HepG2 (cell line): Measurements from ENCODE around the gene KIAA2012. TPM values are rescaled to one million over a fixed set of nuclear protein-coding genes. Genes with fewer than 3 reads are reported as not detected.

ENCODE experiments used
- ATAC-seq: fragments of 200-7000 bp; cut with Tn5 transposase; 3 replicates; pipeline ENCODE4 v1.9.1; 2020; ENCODE audit warnings: mild to moderate bottlenecking, moderate library complexity
- BruUV-seq: library from RNA; stranded (reverse); fragments of 400-500 nt; replicated peaks from 2 replicates; lab custom pipeline; 2021; lab: Mats Ljungman, UMichigan
- CTCF ChIA-PET: fragments of 300-600 bp; formaldehyde crosslinking; extraction: SDS; loops from one replicate; lab custom pipeline; 2021; ENCODE audit warnings: low total read pairs, inconsistent platforms, low intra/inter-chr PET ratio; lab: Yijun Ruan, JAX
- POLR2A ChIA-PET: fragments of 350-600 bp; sonication (Branson Sonifier 250); formaldehyde crosslinking; loops from one replicate; lab custom pipeline; 2020; ENCODE audit warnings: antibody characterized with exemption, inconsistent platforms; lab: Yijun Ruan, JAX
- DNase-seq: peaks from one replicate; pipeline ENCODE4 v3.0.0-alpha.2; 2015; ENCODE audit warnings: low spot score
- FAIRE-seq: peaks from 3 replicates; lab custom pipeline; 2011; peaks lifted over from hg19 to GRCh38; lab: Jason Lieb, UNC
- H2AFZ ChIP-seq: one replicate; pipeline ENCODE4 v1.6.1; 2011; ENCODE audit warnings: low read length, inconsistent platforms
- H3K27ac ChIP-seq: fragments of 300-600 bp; 3 replicates; pipeline ENCODE4 v1.8.0; 2011; ENCODE audit warnings: mixed run types, mild to moderate bottlenecking, mixed read lengths, low read length, inconsistent platforms; ENCODE audit not compliant: insufficient read depth; ENCODE audit errors: extremely low read length
- H3K27me3 ChIP-seq, 2 experiments: fragments of 200-600 bp in 1 of 2; 2 replicates in 1 of 2; 3 replicates in 1 of 2; pipeline versions ENCODE4 v1.6.0 to v1.8.0; 2011; ENCODE audit warnings: low read length in 2 of 2, mild to moderate bottlenecking in 2 of 2, moderate library complexity in 2 of 2, inconsistent platforms in 1 of 2; ENCODE audit not compliant: insufficient read depth in 2 of 2, control insufficient read depth in 1 of 2
- H3K36me3 ChIP-seq, 2 experiments: fragments of 200-600 bp in 1 of 2; replicated peaks in 1 of 2; 2 replicates in 1 of 2; 3 replicates in 1 of 2; pipeline versions ENCODE4 v1.5.1 to v1.8.0; 2011; ENCODE audit warnings: low read length in 2 of 2, inconsistent platforms in 1 of 2; ENCODE audit not compliant: insufficient read depth in 2 of 2, control insufficient read depth in 1 of 2
- H3K4me1 ChIP-seq: 2 replicates; pipeline ENCODE4 v1.5.1; 2012; ENCODE audit warnings: low read length, inconsistent platforms; ENCODE audit not compliant: insufficient read depth
- H3K4me2 ChIP-seq: 2 replicates; pipeline ENCODE4 v1.6.0; 2011; ENCODE audit warnings: low read depth, low read length, inconsistent platforms
- H3K4me3 ChIP-seq, 3 experiments: fragments of 200-600 bp in 1 of 3; sonication (generic), shearing (Covaris generic) in 1 of 3; replicated peaks in 1 of 3; 2 replicates each; pipeline ENCODE4 v1.5.1; 2011 to 2016; ENCODE audit warnings: low read length in 3 of 3, inconsistent platforms in 2 of 3, low read depth in 2 of 3, mild to moderate bottlenecking in 2 of 3, control low read depth in 1 of 3, mixed read lengths in 1 of 3; ENCODE audit not compliant: insufficient read depth in 1 of 3
- H3K79me2 ChIP-seq: one replicate; pipeline ENCODE4 v1.6.1; 2011; ENCODE audit warnings: low read length, inconsistent platforms; ENCODE audit not compliant: insufficient read depth
- H3K9ac ChIP-seq: 2 replicates; pipeline ENCODE4 v1.6.0; 2011; ENCODE audit warnings: mild to moderate bottlenecking, low read depth, low read length, inconsistent platforms; ENCODE audit not compliant: insufficient read depth
- H3K9me3 ChIP-seq: 2 replicates; pipeline ENCODE4 v1.5.1; 2012; ENCODE audit warnings: mild to moderate bottlenecking, low read length
- H4K20me1 ChIP-seq: 2 replicates; pipeline ENCODE4 v1.6.0; 2011; ENCODE audit warnings: inconsistent platforms, mild to moderate bottlenecking, low read length, moderate library complexity; ENCODE audit not compliant: insufficient read depth
- ARNT2 ChIP-seq: sonication (generic); formaldehyde crosslinking; IDR thresholded peaks from 2 replicates; pipeline ENCODE4 v1.8.0; 2022; ENCODE audit warnings: mild to moderate bottlenecking, low read depth, missing genetic modification reagents, moderate library complexity
- BCLAF1 ChIP-seq: fragments of 450-650 bp; IDR thresholded peaks from 2 replicates; pipeline ENCODE4 v1.6.1; 2017; ENCODE audit warnings: mild to moderate bottlenecking
- MEF2D ChIP-seq: sonication (generic); formaldehyde crosslinking; IDR thresholded peaks from 2 replicates; pipeline ENCODE4 v1.5.1; 2020; ENCODE audit warnings: mild to moderate bottlenecking, missing genetic modification reagents
- SIX1 ChIP-seq: sonication (generic); formaldehyde crosslinking; IDR thresholded peaks from 2 replicates; pipeline ENCODE4 v1.4.0; 2020; ENCODE audit warnings: missing genetic modification reagents, borderline replicate concordance
- SP4 ChIP-seq: sonication (generic); formaldehyde crosslinking; IDR thresholded peaks from 2 replicates; pipeline ENCODE4 v1.8.1; 2023; ENCODE audit warnings: mild to moderate bottlenecking, missing genetic modification reagents
- SUZ12 ChIP-seq: fragments of 150-350 bp; IDR thresholded peaks from 2 replicates; pipeline ENCODE4 v1.6.1; 2014; ENCODE audit warnings: low read depth, low read length
- ZBTB21 ChIP-seq: sonication (generic); formaldehyde crosslinking; IDR thresholded peaks from 2 replicates; pipeline ENCODE4 v1.4.0; 2020; ENCODE audit warnings: missing genetic modification reagents
- ZC3H4 ChIP-seq: sonication (generic); formaldehyde crosslinking; IDR thresholded peaks from 2 replicates; pipeline ENCODE4 v1.4.0; 2020; ENCODE audit warnings: missing genetic modification reagents, borderline replicate concordance
- ZMYM4 ChIP-seq: sonication (generic); formaldehyde crosslinking; IDR thresholded peaks from 2 replicates; pipeline ENCODE4 v1.8.1; 2023; ENCODE audit warnings: mild to moderate bottlenecking, missing genetic modification reagents
- ZNF441 ChIP-seq: sonication (generic); formaldehyde crosslinking; IDR thresholded peaks from 2 replicates; pipeline ENCODE4 v1.7.0; 2021; ENCODE audit warnings: missing genetic modification reagents, borderline replicate concordance
- ZNF530 ChIP-seq: sonication (generic); formaldehyde crosslinking; IDR thresholded peaks from 2 replicates; pipeline ENCODE4 v1.5.0; 2020; ENCODE audit warnings: low read depth, mild to moderate bottlenecking, missing genetic modification reagents
- WGBS: methylation state at CpG from one replicate; pipeline ENCODE4 v1.1.6; 2017; ENCODE audit warnings: low lambda C conversion rate; 5-methylcytosine and 5-hydroxymethylcytosine counted together
- in situ Hi-C: cut with HindIII; loops from 2 replicates; pipeline ENCODE4 v1.10.0; 2017; ENCODE audit warnings: low pct_unique_long_range_greater_than_20kb; ENCODE audit not compliant: extremely low pct_ligation_motif_present
- intact Hi-C: fragments of 100-400 bp; cut with micrococcal nuclease; formaldehyde crosslinking; loops from one replicate; pipeline ENCODE4 v1.10.0; 2022; ENCODE audit not compliant: unreplicated experiment
- polyA plus RNA-seq, 8 experiments: library from polyadenylated mRNA; depleted of rRNA in 3 of 8; stranded (reverse) in 7 of 8; unstranded in 1 of 8; fragments of >200 nt; fragmentation: Illumina TruSeq in 4 of 8; extraction: Trizol in 4 of 8; gene quantifications; 2 replicates each; pipeline versions ENCODE4 v1.2.1 to v1.2.3, GENCODE V29; 2011 to 2016; ENCODE audit warnings: low read depth in 4 of 8, missing spikeins in 1 of 8, mixed read lengths in 1 of 8; ENCODE audit not compliant: insufficient read depth in 1 of 8
- total RNA-seq, 5 experiments: library from RNA; depleted of rRNA; stranded (reverse); fragments of >200 nt; fragmentation: Illumina TruSeq; extraction: Trizol; gene quantifications; 2 replicates each; pipeline ENCODE4 v1.2.3, GENCODE V29; 2016; ENCODE audit warnings: low read depth in 1 of 5
- TF ChIP-seq, protein P1 (sequence below): sonication (generic); formaldehyde crosslinking; IDR thresholded peaks from 2 replicates; pipeline ENCODE4 v1.4.0; 2020; ENCODE audit warnings: missing genetic modification reagents
- TF ChIP-seq, protein P2 (sequence below): sonication (generic); formaldehyde crosslinking; IDR thresholded peaks from 2 replicates; pipeline ENCODE4 v1.4.0; 2020; ENCODE audit warnings: mild to moderate bottlenecking, missing genetic modification reagents

The KIAA2012 gene
- total and polyA plus RNA-seq, 2 of the 13 experiments (the other 11 are each of a cell fraction or from before 2014, with no cell fraction given) = not detected

- TF ChIP-seq, protein P1, sequence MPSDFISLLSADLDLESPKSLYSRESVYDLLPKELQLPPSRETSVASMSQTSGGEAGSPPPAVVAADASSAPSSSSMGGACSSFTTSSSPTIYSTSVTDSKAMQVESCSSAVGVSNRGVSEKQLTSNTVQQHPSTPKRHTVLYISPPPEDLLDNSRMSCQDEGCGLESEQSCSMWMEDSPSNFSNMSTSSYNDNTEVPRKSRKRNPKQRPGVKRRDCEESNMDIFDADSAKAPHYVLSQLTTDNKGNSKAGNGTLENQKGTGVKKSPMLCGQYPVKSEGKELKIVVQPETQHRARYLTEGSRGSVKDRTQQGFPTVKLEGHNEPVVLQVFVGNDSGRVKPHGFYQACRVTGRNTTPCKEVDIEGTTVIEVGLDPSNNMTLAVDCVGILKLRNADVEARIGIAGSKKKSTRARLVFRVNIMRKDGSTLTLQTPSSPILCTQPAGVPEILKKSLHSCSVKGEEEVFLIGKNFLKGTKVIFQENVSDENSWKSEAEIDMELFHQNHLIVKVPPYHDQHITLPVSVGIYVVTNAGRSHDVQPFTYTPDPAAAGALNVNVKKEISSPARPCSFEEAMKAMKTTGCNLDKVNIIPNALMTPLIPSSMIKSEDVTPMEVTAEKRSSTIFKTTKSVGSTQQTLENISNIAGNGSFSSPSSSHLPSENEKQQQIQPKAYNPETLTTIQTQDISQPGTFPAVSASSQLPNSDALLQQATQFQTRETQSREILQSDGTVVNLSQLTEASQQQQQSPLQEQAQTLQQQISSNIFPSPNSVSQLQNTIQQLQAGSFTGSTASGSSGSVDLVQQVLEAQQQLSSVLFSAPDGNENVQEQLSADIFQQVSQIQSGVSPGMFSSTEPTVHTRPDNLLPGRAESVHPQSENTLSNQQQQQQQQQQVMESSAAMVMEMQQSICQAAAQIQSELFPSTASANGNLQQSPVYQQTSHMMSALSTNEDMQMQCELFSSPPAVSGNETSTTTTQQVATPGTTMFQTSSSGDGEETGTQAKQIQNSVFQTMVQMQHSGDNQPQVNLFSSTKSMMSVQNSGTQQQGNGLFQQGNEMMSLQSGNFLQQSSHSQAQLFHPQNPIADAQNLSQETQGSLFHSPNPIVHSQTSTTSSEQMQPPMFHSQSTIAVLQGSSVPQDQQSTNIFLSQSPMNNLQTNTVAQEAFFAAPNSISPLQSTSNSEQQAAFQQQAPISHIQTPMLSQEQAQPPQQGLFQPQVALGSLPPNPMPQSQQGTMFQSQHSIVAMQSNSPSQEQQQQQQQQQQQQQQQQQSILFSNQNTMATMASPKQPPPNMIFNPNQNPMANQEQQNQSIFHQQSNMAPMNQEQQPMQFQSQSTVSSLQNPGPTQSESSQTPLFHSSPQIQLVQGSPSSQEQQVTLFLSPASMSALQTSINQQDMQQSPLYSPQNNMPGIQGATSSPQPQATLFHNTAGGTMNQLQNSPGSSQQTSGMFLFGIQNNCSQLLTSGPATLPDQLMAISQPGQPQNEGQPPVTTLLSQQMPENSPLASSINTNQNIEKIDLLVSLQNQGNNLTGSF (CRISPR knock-in tag) = no peak
- TF ChIP-seq MEF2D (CRISPR knock-in tag) = no peak
- no peak for TF ChIP-seq ZNF530
- TF ChIP-seq SIX1 (CRISPR knock-in tag) = no peak
- no peak for TF ChIP-seq SUZ12
These were observed 96.1 kb downstream of the KIAA2012 start (continued) for GRCh38 chr2:202169131-202169530.

- intact Hi-C loops (no loop called here), in situ Hi-C loops (loop anchor here (5.0 kb wide), 2 partner anchors 68 to 308 kb away; no protein-coding TSS in a partner anchor)
- Histone ChIP-seq H3K4me1 (peaks cover 7% of the 10 kb centered on the region), H3K36me3 (no peaks in the 10 kb centered on the region), H3K4me3 (no peak overlapping the region), H2AFZ (no peak overlapping the region), H3K27me3 (no peaks in the 10 kb centered on the region; a peak in 1 of 5 replicates), H3K9me3 (no peaks in the 10 kb centered on the region), H3K4me2 (no peak overlapping the region), H4K20me1 (no peaks in the 10 kb centered on the region), H3K9ac (no peak overlapping the region), H3K79me2 (no peaks in the 10 kb centered on the region), H3K27ac (no peak overlapping the region)
- POLR2A ChIA-PET = no interaction called here
- CTCF ChIA-PET = no interaction called here
- ATAC-seq = peak; percentile 38
- DNase-seq = no peak
- no TSS peak for BruUV-seq
- WGBS = 43% methylated on average over 8 of the region's 8 CpGs
- FAIRE-seq = no peak
- TF ChIP-seq ZNF441 (CRISPR knock-in tag) = no peak
- TF ChIP-seq ZBTB21 (CRISPR knock-in tag) = no peak
- TF ChIP-seq, protein P2, sequence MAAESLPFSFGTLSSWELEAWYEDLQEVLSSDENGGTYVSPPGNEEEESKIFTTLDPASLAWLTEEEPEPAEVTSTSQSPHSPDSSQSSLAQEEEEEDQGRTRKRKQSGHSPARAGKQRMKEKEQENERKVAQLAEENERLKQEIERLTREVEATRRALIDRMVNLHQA (CRISPR knock-in tag) = no peak
- no peak for TF ChIP-seq ZMYM4 (CRISPR knock-in tag)
- TF ChIP-seq SP4 = no peak
- TF ChIP-seq ZC3H4 (CRISPR knock-in tag) = no peak
- TF ChIP-seq BCLAF1 = no peak
- no peak for TF ChIP-seq ARNT2
These were observed 96.9 kb downstream of the KIAA2012 start for GRCh38 chr2:202169832-202170424.
